A673 (cell line): Measurements from ENCODE around the gene MS4A8. TPM values are rescaled to one million over a fixed set of nuclear protein-coding genes. Genes with fewer than 3 reads are reported as not detected.
A peak's percentile ranks its signal among the peaks of the same experiment; 100 is the strongest.
"Not testable (repeated sequence)": the region's sequence is repeated elsewhere in the genome, so short reads cannot be mapped to it uniquely, and the experiment has no call there.

ENCODE experiments used
- BruUV-seq: library from RNA; stranded (reverse); fragments of 400-500 nt; replicated peaks from 2 replicates; lab custom pipeline; 2021; lab: Mats Ljungman, UMichigan
- CTCF ChIA-PET: fragments of 300-600 bp; sonication (Branson Sonifier 250); formaldehyde crosslinking; loops from one replicate; lab custom pipeline; 2022; ENCODE audit warnings: antibody characterized with exemption; lab: Charles Lee
- POLR2A ChIA-PET: fragments of 300-600 bp; sonication (Branson Sonifier 250); formaldehyde crosslinking; loops from one replicate; lab custom pipeline; 2022; ENCODE audit warnings: antibody characterized with exemption; ENCODE audit not compliant: low non-redundant PET; lab: Charles Lee
- DNase-seq: peaks from one replicate; pipeline ENCODE4 v3.0.0-alpha.2; 2015; ENCODE audit warnings: low spot score
- H3K27ac ChIP-seq: fragments of 200-600 bp; sonication (generic); 2 replicates; pipeline ENCODE4 v1.5.1; 2016; ENCODE audit warnings: mixed run types, low read depth, mild to moderate bottlenecking, mixed read lengths, antibody characterized with exemption, low read length; ENCODE audit not compliant: poor library complexity, severe bottlenecking
- H3K27me3 ChIP-seq: fragments of 200-600 bp; sonication (generic); replicated peaks from 2 replicates; pipeline ENCODE4 v1.6.1; 2017; ENCODE audit warnings: mixed run types, low read depth, mild to moderate bottlenecking, mixed read lengths, antibody characterized with exemption, low read length; ENCODE audit not compliant: insufficient read depth, poor library complexity
- H3K36me3 ChIP-seq: fragments of 200-600 bp; sonication (generic); 2 replicates; pipeline ENCODE4 v1.6.1; 2016; ENCODE audit warnings: mixed run types, mild to moderate bottlenecking, mixed read lengths, antibody characterized with exemption, low read length; ENCODE audit not compliant: insufficient read depth, poor library complexity, severe bottlenecking
- H3K4me1 ChIP-seq: fragments of 200-600 bp; sonication (generic); 2 replicates; pipeline ENCODE4 v1.6.1; 2017; ENCODE audit warnings: mixed run types, mild to moderate bottlenecking, mixed read lengths, antibody characterized with exemption, low read length; ENCODE audit not compliant: insufficient read depth, poor library complexity, severe bottlenecking
- H3K4me3 ChIP-seq: fragments of 200-600 bp; sonication (generic); 2 replicates; pipeline ENCODE4 v1.5.1; 2016; ENCODE audit warnings: low read depth, mixed run types, mild to moderate bottlenecking, mixed read lengths, low read length; ENCODE audit not compliant: poor library complexity, severe bottlenecking
- H3K9me3 ChIP-seq: fragments of 200-600 bp; sonication (generic); 2 replicates; pipeline ENCODE4 v1.6.1; 2016; ENCODE audit warnings: mixed run types, low read depth, mild to moderate bottlenecking, mixed read lengths, antibody characterized with exemption, low read length; ENCODE audit not compliant: poor library complexity, severe bottlenecking
- EZH2 ChIP-seq: fragments of 200-600 bp; sonication (generic); IDR thresholded peaks from 2 replicates; pipeline ENCODE4 v1.6.1; 2017; ENCODE audit warnings: borderline replicate concordance, low read depth, mild to moderate bottlenecking, mixed read lengths, antibody characterized with exemption, low read length; ENCODE audit not compliant: poor library complexity, severe bottlenecking
- intact Hi-C: fragments of 100-400 bp; cut with micrococcal nuclease; formaldehyde crosslinking; loops from one replicate; pipeline ENCODE4 v1.10.0; 2022; ENCODE audit not compliant: unreplicated experiment
- total RNA-seq: library from RNA; stranded (reverse); gene quantifications from 2 replicates; pipeline ENCODE4 v1.2.3, GENCODE V29; 2021
- TF ChIP-seq, protein P1 (sequence below): fragments of 300-800, 200-600 bp; sonication (generic); conservative IDR thresholded peaks from 2 replicates; pipeline ENCODE4 v1.5.1; 2017; ENCODE audit warnings: low read depth, mild to moderate bottlenecking, antibody characterized with exemption, low read length, moderate library complexity, mixed read lengths

The MS4A8 gene
- total RNA-seq, 1 experiment from 2014 or later: 1.5 TPM

DNA sequence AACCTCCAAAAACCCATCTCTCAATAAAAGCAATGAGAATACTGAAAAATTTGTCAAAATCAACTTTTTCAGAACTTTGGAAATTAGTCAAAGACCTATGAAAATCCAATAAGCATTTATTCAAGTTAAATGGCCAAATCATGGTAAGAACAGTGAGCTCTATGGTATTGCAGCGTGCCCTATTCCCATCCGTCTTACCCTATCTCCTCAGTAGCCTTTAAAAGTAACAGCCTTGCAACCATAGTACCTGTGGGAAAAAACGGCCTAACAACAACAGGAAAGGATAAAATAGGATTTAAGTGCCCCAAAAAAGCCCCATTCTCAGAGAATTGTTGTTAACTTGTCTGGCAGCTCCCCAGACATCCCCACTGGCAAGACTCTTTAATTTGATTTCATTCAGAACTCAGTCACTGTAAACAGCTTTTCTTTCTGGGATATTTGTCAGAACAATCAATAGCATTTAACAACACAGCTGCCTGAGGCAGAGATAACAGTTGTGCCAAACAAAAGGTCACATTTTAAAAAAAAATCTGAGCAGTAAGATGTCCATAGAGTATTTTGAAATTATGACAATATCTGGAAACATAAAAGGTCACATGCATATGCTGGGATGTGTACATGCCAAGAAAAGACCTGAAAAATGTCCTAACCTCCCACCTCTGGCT, 18.8 kb upstream of the MS4A8 start:
- POLR2A ChIA-PET: no interaction called here
- DNase-seq: no peak
- intact Hi-C loops: no loop called here
- no peaks in the 10 kb centered on the region for H3K27me3 ChIP-seq
- BruUV-seq: no TSS peak
- CTCF ChIA-PET: no interaction called here
- TF ChIP-seq, protein P1, sequence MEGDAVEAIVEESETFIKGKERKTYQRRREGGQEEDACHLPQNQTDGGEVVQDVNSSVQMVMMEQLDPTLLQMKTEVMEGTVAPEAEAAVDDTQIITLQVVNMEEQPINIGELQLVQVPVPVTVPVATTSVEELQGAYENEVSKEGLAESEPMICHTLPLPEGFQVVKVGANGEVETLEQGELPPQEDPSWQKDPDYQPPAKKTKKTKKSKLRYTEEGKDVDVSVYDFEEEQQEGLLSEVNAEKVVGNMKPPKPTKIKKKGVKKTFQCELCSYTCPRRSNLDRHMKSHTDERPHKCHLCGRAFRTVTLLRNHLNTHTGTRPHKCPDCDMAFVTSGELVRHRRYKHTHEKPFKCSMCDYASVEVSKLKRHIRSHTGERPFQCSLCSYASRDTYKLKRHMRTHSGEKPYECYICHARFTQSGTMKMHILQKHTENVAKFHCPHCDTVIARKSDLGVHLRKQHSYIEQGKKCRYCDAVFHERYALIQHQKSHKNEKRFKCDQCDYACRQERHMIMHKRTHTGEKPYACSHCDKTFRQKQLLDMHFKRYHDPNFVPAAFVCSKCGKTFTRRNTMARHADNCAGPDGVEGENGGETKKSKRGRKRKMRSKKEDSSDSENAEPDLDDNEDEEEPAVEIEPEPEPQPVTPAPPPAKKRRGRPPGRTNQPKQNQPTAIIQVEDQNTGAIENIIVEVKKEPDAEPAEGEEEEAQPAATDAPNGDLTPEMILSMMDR: no peak
- TF ChIP-seq EZH2: no peak
- H3K4me3 ChIP-seq: no peak overlapping the region
- peaks cover 9% of the 10 kb centered on the region for H3K9me3 ChIP-seq
- H3K4me1 ChIP-seq: no peaks in the 10 kb centered on the region
- no peaks in the 10 kb centered on the region for H3K36me3 ChIP-seq
- H3K27ac ChIP-seq: no peak overlapping the region

DNA sequence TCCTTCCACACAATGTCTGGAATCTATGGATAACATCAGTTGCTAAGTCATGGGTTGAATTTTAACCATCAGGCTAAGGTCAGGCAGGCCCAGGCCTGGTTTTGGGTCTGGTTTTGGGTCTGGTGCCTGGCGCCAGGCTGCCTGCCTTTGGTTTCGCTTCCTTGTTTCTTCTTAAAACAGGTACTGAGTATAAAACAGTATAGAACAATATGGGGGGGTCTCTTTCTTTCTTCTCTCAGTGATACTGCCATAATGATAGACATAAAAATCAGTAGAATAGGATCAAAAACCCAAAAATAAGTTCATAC, 14.9 kb upstream of the MS4A8 start:
- DNase-seq, H3K36me3 ChIP-seq, BruUV-seq, H3K27me3 ChIP-seq, H3K9me3 ChIP-seq, H3K27ac ChIP-seq, H3K4me3 ChIP-seq, H3K4me1 ChIP-seq, intact Hi-C loops, CTCF ChIA-PET: not testable (repeated sequence)
- POLR2A ChIA-PET: interaction anchor here (0.6 kb wide), 1 partner anchor 491 kb away, joined by 3 read pairs; no protein-coding TSS in a partner anchor

DNA sequence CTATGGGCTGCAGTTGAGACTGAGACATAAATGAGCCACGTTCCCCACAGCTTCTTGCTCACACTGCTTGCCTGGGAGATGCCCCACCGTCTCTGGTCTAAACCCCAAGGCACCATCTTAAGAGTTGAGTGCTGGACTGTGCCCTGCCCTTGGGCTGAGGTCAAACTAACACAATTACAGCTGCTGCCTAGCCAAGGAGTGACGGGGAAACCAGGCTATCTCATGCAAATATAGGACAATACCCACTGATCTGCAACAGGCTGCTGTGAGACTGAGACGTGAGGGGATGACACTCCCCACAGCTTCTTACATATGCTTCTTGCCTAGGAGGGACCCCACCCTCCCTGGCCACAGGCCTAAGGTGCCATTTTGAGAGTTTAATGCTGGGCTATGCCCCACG, 7.8 kb upstream of the MS4A8 start:
- intact Hi-C loops: no loop called here
- Histone ChIP-seq H3K9me3 (no peaks in the 10 kb centered on the region), H3K27ac (no peak overlapping the region), H3K27me3 (no peaks in the 10 kb centered on the region), H3K4me1 (no peaks in the 10 kb centered on the region), H3K36me3 (no peaks in the 10 kb centered on the region), H3K4me3 (no peak overlapping the region)
- ChIA-PET POLR2A (no interaction called here), CTCF (no interaction called here)
- BruUV-seq: no TSS peak
- no peak for TF ChIP-seq EZH2
- TF ChIP-seq, protein P1: no peak
- no peak for DNase-seq

DNA sequence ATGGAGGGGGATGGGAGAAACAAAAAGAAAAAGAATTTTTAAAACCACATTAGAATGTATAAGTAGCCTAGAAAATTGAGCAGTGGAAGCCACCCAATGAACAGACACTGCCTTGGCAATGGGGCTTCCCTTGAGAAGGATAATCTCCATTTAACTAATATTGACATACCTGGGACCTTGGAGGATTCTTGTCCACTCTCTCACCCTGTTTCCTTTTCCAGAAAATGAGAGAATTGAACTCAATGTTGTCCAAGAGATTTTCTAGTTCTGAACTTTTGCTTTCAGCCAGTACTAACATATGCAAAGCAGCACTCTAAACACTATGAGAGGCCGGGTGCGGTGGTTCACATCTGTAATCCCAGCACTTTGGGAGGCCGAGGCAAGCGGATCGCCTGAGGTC, 524 bp downstream of the MS4A8 start:
- ChIA-PET POLR2A (no interaction called here), CTCF (no interaction called here)
- no peaks in the 10 kb centered on the region for H3K9me3 ChIP-seq
- intact Hi-C loops: loop anchor here (5.0 kb wide), 2 partner anchors 57 to 77 kb away; partner anchors contain the start of gene MS4A15
- H3K4me1 ChIP-seq: peaks cover 18% of the 10 kb centered on the region
- peak overlapping the region; percentile 46 for H3K27ac ChIP-seq
- H3K4me3 ChIP-seq: peak overlapping the region; percentile 24
- H3K36me3 ChIP-seq: no peaks in the 10 kb centered on the region
- BruUV-seq: no TSS peak
- H3K27me3 ChIP-seq: no peaks in the 10 kb centered on the region
- DNase-seq: no peak
- no peak for TF ChIP-seq EZH2
- TF ChIP-seq, protein P1: no peak
